ENCODE measurements around the gene BZW1. TPM values are rescaled to one million over a fixed set of nuclear protein-coding genes. Genes with fewer than 3 reads are reported as not detected.
"Not testable (repeated sequence)": the region's sequence is repeated elsewhere in the genome, so short reads cannot be mapped to it uniquely, and the experiment has no call there.

Gene BZW1
- total RNA-seq, 1 experiment from 2014 or later: 624 TPM

- DNase-seq (ENCODE audit: low read depth): no peak
These were observed 21.5 kb upstream of the BZW1 start for GRCh38 chr2:200790185-200790584.

DNA sequence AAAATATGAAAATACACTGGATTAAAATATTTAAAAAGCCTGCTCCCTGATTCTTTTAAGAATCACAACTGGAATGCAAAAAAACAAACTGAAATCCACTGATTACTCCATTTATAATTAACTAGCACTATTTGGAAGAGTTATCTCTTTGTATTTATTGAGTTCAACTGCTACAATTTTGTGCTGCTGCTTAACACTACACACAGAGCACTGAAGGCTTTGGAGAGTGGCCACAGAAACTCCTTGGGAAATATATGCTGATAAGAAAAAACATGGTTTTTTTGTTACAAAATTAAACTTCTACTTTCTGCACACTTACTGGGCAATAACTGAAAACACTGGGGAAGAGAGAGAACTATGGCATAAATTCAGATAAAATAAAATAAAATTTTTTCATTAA lies 19.8 kb upstream of the BZW1 start:
- DNase-seq (ENCODE audit: low read depth): no peak

- DNase-seq (ENCODE audit: low read depth): no peak
These were observed 17.6 kb upstream of the BZW1 start for GRCh38 chr2:200794143-200794542.

- DNase-seq (ENCODE audit: low read depth): no peak
These were observed 16.7 kb upstream of the BZW1 start for GRCh38 chr2:200795028-200795440.

DNA sequence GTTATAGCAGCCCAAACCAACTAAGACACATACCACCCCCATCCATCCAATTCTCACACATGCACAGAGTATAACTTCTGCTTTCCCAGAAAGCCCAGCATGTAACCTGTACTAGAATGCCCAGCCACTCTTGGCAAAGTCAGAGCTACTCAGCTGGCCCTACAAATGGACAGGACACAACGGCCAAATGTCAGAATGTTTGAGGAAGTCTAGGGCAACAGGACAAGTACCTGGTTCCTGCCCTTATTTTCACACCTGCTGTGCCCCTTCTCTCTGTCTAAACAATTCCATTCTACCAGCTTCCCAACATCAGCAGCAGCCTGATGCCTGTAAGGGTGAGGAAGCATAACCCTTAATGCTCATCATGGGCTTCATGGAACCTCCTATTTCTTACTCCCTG lies 15.1 kb upstream of the BZW1 start:
- no peak for DNase-seq (ENCODE audit: low read depth)

DNA sequence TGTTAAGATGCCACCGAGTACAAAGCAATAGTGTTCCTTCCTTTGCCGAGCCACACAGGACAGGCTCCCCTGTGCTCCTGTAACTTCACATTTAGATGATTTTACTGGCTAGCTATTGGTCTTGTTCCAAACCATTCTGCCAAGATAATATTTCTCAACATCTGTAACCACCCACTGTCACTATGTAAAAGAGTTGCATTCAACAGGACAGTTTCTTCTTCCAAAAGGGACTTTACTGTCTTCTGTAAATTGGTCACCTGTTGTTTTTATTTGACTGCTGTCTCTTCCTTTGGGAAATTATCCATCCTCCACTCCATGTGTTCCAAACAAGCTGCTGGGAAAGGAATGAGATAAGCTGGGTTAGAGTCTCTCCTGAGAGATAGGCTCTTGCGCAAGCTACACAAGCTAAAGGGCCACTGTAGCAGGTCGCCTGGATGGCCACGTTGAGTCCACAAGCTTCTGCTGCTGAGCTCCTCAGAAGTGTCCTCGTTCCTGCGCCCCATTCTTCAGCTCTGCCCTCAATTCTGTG lies 14.4 kb upstream of the BZW1 start:
- DNase-seq (ENCODE audit: low read depth): no peak

- no peak for DNase-seq (ENCODE audit: low read depth)
These were observed 13.2 kb upstream of the BZW1 start for GRCh38 chr2:200798514-200798913.

DNA sequence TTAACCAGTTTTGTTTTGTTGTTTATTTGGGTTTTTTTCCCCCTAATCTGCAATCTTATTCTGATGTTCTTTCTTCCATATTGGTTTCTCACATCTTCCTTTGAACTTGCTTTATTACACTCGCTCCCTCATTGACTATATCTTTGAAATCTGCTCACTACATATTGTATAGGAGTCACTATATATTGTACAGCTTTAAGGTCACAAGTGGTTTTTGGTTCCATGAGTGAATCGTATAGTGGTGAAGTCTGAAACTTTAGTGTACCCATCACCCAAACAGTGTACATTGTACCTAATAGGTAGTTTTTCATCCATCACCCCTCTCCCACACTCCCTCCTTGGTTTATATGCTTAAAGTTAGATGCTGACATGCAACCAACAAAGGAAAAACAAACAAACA lies 11.3 kb upstream of the BZW1 start:
- no peak for DNase-seq (ENCODE audit: low read depth)

GRCh38 chr2:200801431-200801830 lies 10.3 kb upstream of the BZW1 start:
- DNase-seq (ENCODE audit: low read depth): not testable (repeated sequence)

DNA sequence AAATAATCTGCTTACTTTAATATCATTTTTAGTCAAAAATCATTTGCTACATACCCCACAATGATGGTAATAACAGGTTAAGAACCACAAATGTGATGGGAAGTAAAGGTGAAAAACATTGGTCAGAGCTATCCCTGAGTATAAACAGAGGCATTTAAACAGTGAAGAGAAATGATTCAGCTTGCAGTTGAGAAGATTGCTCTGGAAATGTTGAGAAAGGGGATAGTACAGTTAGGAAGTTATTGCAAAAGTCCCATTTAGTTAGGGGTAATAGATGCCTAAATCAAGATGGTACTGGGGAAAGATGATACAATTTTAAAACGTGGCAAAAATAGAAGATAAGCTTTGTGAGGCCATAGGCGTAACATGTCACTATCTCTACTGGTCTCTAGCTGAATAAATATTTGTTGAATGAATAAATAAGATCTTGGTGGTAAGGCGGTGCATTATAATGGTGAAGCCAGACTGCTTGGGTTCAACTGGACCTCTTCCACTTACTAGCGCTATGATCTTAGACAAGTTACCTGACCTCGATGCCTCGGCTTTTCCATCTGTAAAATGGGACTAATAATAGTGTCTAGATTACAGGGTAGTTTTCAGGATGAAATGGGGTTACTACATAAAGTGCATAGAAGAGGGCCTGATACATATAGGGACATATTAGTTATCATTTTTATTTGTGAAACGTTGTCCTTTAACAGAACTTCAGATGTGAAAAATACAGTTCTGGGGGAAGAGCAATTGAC lies 2.0 kb upstream of the BZW1 start:
- DNase-seq (ENCODE audit: low read depth): no peak

GRCh38 chr2:200810252-200810997 lies 1.3 kb upstream of the BZW1 start:
- peak; percentile 59 for DNase-seq (ENCODE audit: low read depth)

- no peak for DNase-seq (ENCODE audit: low read depth)
These were observed 745 bp upstream of the BZW1 start for GRCh38 chr2:200810998-200811332.

- peak; percentile 74 for DNase-seq (ENCODE audit: low read depth)
These were observed 662 bp downstream of the BZW1 start for GRCh38 chr2:200812122-200813022.

DNA sequence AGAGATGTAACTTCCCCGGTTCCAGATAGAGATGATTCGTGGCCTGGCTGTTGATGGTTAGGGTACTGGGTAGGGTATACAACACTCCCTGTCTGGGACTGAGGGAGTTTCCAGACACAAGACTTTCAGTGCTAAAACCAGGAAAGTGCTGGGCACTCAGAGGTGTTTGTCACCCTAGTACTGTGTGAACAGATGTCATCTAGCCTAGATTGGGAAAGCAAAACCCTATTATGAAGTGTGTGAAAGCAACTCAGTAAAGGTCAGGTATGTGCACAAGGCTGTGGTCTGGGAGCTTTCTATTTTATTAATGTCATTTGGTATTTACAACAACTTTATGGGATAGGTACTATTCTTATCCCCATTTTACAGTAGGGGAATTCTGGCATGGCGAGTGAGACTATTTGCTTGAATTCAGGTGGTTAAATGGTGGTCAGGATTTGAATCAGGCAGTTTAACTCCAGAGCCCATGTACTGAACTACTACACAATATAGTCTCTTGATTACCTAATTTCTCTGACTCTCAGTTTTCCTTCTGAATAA lies 2.6 kb downstream of the BZW1 start:
- DNase-seq (ENCODE audit: low read depth): no peak

DNA sequence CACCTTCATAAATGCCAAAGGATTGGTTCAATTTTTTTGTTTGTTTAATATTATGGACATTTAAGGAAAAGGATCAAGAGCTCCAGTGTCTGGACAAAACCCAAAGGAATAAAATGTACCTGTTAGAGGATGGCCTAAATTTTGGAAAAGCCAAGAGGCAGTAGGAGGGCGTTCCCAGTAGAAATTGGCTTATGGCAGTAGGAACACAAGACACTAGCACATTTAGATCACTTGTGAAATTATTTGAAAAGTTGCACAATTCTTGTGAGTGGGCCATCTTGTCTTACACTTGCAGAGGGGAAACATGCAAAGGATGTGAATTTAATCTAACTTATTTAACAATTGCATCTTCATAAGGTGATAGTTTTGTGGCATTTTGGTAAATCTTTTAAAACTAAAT lies 3.2 kb downstream of the BZW1 start:
- no peak for DNase-seq (ENCODE audit: low read depth)

DNA sequence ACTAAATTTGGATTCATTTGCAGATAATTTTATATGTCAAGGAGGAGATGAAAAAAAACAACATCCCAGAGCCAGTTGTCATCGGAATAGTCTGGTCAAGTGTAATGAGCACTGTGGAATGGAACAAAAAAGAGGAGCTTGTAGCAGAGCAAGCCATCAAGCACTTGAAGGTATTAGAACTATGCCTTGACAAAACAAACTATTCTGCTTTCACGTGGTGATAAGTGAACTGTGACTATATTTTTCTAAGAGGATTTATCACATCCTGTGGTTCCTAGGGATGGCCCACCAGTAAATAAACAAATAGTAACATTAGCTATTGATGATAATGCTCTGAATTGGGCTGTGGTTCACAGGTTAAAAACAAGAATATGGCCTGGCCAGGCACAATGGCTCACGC lies 7.0 kb downstream of the BZW1 start:
- not testable (repeated sequence) for DNase-seq (ENCODE audit: low read depth)

DNA sequence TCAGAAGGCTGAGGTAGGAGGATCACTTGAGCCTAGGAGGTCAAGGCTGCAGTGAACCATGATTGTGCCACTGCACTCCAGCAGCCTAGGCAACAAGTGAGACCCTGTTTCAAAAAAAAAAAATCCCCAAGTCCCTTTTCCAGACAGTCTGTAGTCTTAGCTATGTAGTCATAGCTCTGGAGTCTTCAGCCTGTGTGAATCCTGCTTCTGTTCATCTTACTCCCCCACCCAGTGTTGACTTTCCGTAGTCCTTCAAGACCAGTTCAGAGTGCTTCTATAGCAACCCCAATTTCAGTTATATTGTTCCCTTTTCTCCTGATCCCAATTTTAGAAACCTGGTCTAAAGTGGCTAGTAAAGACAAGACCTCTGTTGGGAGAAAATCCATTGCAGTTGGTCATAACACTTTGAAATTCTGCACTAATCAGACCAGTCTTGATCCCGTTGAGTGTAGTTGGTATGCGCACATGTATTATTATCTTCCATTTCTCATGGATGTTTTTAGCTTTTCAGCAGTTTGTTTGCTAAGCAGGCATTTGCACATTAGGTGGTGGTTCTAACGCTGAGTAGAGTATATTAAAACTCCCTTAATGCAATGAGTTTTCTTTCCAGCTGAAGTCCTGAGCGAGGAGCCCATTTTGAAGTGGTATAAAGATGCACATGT lies 9.0 kb downstream of the BZW1 start:
- no peak for DNase-seq (ENCODE audit: low read depth)

DNA sequence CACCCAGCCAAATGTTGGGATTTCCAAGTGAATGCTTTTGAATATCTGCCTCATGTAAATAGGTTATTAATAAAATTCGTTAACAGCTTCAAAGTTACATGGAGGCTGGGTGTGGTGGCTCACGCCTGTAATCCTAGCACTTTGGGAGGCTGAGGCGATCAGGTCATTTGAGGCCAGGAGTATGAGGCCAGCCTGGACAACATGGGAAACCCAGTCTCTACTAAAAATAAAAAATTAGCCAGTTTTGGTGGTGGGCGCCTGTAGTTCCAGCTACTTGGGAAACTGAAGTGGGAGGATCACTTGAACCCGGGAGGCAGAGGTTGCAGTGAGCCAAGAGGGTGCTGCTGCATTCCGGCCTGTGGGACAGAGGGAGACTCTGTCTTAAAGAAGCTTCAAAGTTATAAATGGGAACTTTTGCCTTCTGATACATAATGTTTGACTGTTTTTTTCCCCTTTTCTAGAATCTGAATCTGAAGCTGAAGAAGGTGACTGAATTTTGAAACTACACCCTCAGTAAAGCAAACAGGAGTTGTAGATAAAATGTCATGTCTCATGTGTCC lies 10.1 kb downstream of the BZW1 start:
- DNase-seq (ENCODE audit: low read depth): no peak

DNA sequence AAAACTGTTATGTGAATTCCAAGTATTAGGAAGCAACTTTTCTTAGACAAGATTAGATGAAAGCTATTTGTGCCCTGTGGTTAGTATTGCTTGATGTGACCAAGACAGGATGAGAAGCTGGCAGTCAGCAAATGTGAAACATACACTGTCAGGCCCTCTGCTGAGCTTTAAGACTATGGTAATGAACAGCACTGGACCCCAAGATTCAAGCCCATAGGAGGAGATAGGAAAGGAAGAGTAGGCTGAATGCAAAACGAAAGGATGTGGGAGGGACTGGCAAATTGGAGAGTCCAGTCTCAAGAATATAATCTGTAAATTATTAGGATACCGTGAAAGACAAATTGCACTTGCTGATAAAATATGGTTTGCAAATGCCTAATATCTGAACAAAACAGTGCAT lies 16.4 kb downstream of the BZW1 start:
- no peak for DNase-seq (ENCODE audit: low read depth)

DNA sequence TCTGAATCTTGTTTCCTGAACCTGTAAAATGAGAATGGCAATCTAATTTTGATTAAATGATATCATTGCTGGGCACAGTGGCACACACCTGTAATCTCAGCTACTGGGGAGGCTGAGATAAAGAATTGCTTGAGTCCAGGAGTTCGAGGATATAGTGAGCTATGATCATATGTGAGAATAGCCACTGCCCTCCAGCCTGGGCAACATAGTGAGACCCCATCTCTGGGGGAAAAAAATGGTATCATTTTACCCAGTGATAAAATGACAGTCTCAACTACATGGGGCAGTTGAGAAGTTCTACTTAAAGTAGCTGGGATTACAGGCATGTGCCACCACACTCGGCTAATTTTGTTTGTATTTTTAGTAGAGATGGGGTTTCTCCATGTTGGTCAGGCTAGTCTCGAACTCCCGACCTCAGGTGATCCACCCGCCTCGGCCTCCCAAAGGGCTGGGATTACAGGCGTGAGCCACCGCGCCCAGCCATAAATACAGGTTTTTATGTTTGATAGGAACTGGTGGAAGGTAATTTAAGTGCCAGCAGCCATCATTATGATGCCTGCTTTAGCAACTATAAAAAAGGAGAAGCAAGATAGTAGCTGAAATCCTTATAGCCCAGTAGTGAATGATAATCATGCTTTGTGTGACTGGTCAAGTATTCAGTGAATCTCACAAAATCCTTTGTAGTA lies 17.0 kb downstream of the BZW1 start:
- DNase-seq (ENCODE audit: low read depth): no peak
